Measurements from ENCODE around the gene RELCH.

Gene RELCH

DNA sequence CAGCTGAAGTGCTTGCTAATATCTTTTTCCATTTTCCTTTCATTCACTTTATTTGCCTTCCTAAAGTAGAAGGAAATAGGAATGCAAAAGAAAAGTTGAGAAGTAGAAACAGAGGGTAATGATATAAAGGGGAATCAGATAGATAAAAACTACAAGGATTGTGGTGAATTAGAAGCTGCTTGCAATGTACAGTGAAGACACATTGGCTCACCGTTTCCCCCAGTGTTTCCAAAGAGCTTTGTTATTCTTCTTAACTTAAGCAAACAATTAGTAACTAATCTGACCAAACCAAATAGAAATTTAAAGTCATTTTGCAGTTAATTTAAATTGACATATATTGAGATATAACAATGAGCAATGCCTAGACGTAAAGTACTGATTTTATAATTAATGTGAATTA is 63.4 kb downstream of the RELCH start:
- no peak for DNase-seq

DNA sequence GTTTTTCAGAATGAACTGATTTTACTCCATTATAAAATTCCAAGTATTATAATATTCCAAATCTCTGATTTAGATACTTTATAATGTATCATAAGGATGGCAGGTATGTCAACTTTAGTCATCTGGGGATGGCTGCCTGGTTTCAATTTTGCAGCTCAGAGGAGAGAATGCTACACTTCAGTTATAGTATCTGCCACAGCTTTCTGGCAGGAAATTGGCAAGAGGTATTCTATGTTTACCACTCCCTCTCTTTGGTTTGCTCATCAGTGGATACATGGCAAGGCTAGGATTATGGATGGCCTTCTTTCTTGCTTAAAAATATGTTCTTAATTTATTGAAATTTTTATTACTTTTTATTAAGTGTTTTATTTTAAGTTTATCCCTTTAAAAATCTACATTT is 71.0 kb downstream of the RELCH start:
- DNase-seq = no peak

DNA sequence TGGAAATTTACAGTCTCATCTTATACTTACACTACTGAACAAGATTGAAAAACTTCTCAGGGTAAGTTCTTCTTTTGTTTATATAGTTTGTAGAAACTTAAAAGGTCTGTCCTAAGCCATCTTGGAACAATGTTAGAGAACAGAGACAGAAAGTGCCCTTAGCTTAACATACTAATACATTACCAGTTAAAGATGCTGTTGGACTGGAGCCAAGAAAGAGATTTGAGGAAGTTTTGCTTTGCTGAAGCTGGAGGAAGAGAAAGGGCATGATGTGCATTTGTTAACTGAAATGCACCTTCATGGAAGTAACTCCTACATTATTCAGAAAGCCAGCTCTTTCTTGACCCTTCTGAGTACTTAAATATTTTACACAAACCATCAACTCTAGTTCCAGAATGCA is 71.6 kb downstream of the RELCH start:
- DNase-seq = no peak

DNA sequence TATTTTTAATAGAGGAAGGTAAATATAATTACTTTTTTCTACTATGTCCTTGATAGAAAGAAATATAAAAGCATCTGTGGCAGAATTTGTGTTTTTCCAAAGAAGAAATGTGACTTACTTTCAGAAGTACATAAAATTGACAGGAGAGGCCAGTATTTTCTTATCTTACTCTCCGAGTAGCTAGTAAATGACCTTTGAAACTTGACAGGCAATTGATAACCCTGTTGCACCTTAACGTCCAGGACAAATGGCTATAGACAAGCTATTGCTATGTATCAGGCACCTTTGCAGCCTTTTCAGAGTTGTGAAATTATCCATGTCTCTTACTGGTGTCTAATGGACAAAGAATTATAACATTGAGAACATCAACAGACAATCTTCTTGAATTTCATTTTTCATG is 75.0 kb downstream of the RELCH start:
- DNase-seq = no peak

DNA sequence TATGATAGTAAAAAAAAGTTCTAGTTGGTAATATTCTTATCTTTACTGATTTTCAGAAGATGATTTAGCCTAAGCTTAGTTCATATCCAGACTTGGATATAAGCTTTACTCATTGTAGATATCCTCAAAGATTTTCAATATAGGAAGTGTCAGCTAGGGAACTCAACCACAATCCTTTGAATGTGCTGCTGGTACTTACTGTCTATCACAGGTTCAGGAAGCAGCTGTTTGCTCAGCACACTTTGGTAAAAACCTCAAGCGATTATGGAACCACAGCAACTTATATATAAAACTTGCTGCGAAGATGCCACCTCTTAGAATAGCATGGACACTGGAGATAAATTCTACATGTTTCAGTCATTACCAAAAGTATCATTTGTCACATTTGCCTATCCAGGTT is 77.9 kb downstream of the RELCH start:
- DNase-seq = no peak

DNA sequence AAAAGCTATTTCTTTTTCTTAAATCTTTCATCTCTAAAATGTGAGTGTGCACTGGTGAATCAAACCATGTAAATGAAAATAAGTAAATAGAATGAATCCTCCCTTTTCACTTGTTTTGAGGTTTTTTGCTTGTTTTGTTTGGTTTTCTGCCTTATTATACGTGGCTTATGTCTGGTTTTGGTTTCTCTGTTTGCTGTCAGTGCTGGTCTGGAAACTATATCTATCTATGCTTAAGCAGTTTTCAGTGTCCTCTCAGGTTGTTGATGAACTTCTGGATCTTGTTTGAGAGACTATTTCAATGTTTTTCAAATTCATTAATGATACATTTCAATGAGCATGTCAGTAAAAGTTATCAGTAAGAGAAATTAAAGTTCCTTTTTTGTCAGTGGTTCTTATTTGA is 90.0 kb downstream of the RELCH start:
- no peak for DNase-seq

DNA sequence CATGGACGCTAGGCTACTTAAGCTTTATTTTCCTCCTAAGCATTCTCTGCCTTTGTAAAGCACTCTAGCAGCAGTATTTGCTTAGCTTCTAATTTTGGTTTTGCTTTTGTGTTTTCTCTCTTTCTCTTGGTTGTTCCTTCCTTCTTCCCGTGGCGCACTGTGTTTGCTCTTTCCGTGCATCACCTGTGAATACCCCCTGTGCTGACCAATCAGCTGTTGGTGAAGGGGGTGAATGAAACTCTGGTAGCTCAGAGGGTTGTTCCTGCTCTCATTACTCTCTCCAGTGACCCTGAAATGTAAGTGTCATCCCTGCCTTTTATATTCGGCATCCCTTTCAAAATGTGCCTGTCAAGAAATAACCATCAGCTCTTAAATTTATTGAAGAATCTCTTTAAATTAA is 92.5 kb downstream of the RELCH start:
- DNase-seq = no peak

DNA sequence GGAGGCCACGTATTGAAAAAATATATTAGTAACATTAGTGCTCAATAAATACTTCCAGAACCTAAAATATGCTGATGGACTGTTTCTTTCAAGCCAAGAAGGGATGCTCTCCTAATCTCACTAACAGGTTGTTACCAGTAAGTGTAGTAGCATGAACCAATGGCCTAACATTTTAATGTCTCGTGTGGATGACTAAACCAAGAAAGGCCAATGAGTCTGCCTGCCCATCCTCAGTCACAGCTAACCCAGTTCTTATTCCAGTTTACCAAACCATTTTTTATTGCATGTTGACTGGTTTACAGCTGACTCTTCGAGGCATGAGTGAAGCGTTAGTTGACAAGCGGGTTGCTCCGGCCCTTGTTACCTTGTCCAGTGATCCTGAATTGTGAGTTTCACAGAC is 93.0 kb downstream of the RELCH start:
- DNase-seq = no peak

DNA sequence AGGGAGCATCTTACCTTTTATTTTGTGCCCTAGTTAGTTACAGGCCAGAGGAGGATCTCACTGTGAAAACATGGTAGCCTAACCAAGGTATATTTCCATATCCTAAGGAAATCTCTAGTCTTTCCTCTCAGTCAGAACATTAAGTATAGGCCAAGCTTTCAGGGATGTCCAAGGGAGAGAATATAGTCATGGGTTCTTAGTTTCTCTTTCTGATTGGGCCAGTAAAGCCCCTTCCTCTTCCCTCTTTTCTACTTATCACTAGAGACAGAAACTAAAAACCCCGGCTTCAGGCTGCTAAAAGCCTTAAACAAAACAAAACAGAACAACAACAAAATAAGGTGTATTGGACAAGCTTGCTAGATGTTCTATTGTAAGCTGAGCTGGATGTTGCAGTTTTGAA is 93.7 kb downstream of the RELCH start:
- no peak for DNase-seq

DNA sequence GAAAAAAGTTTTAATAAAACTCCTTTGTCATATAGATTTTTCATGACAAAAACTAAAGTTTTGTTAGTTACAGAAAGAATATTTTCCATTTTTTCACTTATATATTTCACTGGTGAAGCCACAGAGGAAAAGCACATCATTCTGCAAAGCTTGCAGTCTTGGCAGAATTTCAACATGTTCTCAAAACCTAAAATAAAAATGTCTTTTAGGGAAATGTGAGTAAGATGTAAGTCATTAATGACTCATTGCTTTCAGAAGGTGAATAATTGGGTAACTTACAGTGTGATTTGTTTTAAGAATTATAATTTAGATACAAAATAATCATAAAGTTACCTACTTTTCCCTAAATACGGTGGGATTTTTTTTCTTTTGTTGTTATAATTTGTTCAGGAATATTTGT is 94.6 kb downstream of the RELCH start:
- DNase-seq = no peak

DNA sequence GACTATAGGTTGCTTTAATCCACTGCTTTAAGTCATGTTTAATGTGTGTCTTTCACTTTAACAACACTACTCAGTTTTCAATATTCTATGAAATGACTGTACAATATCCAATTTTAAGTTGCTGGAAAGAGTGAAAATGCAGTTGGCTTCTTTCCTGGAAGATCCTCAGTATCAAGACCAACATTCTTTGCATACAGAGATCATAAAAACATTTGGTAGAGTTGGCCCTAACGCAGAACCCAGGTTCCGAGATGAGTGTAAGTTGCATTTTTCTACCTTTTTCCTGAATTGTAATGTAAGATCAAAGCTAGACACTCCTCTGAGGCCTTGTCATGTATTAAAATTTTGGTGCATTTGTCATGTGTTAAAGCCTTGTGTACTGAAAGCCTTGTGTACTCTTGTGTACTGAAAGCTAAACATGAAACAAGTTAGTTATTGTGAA is 95.2 kb downstream of the RELCH start:
- no peak for DNase-seq

DNA sequence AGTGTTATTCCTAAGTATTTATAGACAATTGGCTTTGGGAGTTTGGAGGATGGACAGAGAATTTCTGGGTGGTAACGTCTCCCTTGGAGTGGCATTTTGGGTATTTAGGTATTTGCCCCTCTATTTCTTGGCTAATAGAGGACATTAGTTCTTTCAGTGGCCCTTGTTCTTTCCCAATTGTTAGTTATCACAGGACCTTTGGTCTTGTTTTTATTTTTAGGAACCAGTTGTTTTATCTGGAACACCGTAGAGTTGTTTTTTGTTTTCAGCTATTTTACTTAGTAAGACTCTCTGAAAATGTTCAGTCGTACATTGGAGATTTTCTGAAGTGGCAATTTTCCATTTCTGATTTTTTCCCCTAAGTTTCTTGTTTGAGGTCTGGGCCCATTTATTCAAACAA is 97.6 kb downstream of the RELCH start:
- DNase-seq = no peak

DNA sequence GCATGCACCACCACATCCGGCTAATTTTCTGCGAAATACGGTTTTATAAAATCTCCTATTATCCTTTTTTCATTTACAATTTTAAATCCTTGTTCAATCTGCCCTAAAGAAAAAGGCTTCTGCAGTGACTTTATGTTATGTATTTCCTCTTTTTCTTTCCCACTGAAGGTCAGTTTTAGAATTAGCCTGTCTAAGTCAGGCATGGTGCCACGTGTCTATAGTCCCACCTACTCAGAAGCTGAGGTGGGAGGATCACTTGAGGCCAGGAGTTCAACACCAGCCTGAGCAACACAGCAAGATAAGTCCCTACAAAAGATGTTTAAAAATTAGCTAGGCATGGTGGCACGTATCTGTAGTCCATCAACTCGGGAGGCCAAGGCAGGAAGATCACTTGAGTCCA is 98.2 kb downstream of the RELCH start:
- no peak for DNase-seq

DNA sequence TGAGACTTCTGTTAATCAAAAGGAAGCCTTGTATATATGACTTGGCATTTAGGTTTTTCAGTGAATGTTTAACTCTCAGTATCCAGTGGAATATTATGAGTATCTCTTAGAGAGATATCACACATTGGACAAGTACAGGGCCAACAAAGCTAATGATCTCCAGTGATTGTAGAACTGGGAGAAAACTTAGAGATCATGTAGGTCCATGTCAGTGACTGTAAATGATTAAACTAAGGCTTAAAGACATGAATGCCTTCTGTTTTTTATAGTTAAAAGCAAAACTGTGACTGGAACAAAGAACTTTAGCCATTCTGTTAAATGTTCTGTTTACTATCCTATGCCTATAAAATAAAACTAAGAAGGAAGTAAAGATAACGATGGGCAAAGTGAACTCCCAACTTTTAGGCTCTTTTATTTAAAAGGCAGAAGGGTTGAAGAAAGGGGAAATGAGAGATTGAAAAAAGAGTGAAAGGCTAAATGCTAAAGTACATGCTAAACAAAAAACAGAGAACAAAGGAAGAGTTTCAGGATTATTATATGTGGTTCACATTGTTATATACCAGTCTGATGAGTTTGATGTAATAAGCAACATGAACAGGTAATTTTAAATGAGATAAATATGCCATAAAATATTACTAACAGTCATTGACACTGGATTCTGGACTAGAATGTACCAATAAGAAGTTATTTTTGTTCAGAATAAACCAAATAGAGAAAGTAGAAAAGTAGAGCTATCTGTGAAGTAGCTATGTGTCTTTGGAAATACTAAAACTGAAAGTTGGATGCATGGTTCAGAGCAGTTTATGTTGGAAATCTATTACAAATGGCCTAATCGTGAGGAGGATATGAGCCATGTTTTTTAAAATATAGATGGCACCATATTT is 101.0 kb downstream of the RELCH start:
- DNase-seq = no peak

DNA sequence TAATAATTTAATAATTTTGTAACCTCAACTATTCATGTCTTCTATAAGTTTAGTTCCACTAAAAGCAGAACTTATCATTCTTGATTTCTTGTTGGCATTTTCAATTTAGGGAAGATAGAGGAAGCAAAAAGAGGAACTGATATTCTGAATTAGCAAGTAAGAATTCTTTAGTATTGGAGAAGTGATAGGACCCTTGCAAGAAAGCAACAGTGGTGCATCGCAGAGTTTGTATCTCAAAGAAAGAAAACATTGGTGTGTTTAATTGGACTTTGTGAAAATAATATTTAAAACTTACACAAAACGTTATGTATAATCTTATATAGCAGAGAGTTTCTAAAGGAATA is 101.6 kb downstream of the RELCH start:
- DNase-seq = no peak

DNA sequence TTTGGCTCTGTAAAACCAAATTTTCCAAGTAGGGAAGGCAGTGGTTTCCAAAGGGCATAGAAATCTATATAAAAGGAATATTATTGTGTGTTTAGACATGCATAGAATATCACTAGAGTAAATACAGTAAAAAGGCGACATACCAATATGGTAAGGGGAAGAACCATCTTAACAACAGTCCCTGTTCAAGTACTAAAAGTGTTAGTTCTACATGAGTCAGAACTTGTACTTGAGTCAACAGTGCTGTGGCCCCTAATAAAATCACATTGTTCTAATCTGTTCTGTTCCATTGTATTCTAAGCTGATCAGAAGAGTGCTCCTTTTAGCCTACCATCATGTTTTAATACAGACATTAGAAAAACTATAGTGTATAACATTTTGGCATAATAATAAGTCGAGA is 102.0 kb downstream of the RELCH start:
- DNase-seq = no peak

DNA sequence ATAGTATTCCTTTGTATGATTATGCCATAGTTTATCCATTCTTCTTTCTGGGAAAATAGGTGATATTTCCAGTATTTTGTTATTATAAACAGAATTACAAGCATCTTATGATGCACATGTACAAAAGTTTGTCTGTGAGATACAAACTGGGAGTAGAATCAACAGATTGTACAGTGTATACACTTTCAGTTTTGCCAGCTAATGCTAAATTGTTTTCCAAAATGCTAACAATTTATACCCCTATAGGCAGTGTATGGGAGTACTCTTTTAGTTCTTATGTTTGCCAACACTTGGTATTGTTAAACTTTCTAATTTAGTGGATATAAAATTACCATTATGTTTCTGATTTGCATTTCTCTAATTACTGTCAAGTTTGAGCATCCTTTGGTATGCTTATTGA is 107.0 kb downstream of the RELCH start:
- no peak for DNase-seq

DNA sequence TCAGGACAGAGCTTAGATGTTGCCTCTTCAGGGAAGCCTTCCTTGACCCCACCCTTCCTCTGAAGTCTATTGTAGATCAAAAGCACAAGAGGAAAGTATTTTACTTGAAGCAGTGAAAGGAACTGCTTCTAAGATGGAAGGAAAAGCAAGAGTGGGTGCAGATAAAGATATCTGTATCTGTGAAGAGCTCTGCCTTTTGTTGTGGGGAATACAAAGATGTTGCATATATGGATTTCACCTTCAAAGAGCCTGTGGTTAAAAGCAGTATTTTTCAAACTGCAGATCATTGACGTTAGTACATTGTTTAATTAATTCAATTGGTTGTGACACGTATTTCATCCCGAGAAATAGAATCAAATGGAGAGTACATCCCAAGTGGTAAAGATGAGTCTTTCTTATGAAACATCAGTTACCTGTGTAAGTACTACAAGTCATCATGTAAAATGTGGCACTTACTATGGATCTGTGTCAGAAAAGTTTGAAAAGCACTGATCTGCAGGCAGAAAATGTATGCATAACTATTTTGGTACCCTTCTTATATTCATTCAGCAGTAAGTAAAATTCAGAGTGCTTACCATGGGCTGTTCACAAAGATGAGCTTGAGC is 113.4 kb downstream of the RELCH start:
- DNase-seq = no peak

DNA sequence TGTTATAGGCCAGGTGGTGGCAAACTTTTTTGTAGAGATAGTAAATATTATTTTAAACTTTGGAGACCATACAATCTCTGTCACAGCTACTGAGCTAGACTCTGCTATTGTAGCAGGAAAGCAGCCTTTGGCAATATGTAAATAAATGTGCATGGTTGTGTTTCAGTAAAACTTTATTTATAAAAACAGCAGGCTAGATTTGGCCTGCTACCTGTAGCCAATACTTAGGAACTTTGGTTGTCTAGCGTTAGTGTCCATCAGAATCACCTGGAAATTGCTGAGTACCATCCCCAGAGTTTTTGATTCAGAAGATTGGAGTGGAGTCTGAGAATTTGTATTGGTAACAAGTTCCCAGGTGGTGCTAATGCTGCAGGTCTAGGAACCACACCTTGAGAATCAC is 114.3 kb downstream of the RELCH start:
- DNase-seq = no peak

DNA sequence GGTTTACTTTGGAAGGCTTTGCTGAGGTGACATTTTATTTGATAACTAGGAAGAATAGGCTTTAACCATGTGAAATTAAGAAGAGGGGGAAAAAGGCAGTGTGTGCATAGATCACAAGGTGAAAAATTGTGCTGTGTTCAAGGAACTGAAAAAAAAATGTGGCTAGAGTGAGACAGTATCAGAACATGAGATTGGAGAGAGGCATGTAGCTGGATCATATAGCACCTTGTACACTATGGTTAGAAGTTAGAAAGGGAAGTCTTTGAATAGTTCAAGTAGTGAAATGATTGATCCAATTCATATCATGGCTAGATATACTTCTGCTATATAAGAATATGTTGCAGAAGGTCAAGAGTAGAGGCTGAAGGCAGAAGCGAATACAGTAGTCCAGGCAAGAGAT is 125.8 kb downstream of the RELCH start:
- no peak for DNase-seq

DNA sequence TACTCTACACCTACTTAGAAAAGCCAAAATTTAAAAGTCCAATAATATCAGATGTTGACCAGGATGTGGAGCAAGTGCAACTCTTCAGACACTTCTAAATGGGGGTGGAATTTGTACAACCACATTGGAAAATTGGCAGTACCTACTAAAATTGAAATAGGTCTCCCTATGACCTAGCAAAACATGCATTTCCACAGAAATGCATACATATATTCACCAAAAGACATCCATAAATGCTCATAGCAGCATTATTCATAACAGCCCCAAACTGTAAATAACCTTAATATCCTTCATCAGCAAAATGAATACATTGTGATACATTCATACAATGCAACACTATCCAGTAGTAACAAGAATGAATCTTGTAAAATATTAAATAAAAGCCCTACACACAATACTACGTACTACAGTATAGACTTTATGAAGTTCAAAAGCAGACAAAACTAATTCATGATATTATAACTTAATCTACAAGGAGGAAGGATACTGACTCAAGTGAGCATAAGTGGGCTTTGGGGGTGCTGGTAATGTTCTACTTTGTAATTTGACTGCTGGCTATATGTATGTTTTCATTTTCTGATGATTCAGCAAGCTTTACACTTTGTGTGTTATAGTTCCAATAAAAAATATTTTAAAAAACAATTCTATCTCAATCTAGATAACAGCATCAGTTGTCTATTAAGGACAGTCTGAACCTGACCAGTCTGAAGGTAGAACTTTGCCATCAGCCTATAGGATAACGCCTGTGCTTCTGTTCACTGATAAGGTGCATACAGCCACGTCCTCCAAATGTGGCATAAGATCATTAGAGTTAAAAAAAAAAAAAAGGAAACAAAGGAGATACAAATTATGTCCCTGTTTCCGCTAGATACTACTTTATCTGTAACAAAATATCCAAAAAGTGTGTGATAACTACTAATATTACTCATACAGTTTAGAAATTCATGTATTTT is 131.4 kb downstream of the RELCH start:
- DNase-seq = no peak

DNA sequence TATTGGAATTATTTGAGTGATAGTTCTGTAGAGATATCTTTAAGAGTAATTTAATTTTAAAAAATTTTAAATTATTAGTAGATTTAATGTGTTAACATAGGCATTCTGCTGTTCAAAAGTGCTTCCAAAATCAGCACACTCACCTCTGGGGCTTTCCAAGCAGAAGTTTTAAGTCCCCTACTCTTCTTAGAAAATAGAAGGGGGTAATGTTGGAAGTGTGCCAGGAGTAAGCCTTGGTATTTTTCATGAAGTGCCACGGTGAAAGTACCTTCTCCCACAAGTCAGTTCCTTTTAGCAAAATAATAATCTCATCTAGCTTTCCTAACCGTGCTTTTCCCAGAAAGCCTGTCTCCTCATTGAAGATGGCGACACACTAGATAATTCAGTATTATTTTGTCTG is 134.1 kb downstream of the RELCH start:
- no peak for DNase-seq

DNA sequence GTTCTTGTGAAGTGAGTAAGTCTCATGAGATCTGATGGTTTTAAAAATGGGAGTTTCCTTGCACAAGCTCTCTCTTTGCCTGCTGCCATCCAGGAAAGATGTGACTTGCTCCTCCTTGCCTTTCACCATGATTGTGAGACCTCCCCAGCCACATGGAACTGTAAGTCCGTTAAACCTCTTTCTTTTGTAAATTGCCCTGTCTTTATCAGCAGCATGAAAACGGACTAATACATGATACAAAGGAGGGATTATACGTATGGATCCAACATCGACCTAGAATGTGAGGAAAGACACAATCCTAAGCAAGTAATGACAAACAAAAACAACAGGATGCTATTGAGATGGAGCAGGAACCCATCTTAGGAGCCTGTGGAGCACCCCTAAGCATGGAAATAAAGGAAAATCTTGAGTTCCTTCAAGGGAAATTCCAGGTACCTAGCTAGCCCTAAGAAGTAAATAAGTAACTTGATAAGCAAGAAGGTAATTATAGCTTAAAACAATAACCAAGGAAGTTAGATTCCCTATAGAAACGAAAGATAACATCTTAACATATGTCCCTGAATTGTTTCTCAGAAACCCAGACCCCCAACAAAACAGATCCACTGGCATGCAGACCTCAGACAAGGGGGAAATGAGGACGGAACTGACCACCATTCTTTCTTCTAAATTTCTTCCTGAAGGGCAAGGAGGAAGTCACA is 136.6 kb downstream of the RELCH start:
- DNase-seq = no peak

Data from DMS 273 treated with DMSO at 0.1 percent for 48 hours (cell line).